H1 (cell line): Measurements from ENCODE around the gene MPV17L. TPM values are rescaled to one million over a fixed set of nuclear protein-coding genes. Genes with fewer than 3 reads are reported as not detected.
A peak's percentile ranks its signal among the peaks of the same experiment; 100 is the strongest.

ENCODE experiments used
- CTCF ChIA-PET: fragments of 300-600 bp; sonication (Branson Sonifier 250); formaldehyde crosslinking; loops from one replicate; lab custom pipeline; 2021; ENCODE audit not compliant: partially characterized antibody; lab: Charles Lee
- POLR2A ChIA-PET: fragments of 300-600 bp; sonication (Branson Sonifier 250); formaldehyde crosslinking; loops from one replicate; lab custom pipeline; 2021; ENCODE audit warnings: inconsistent platforms; ENCODE audit not compliant: partially characterized antibody; lab: Charles Lee
- DNase-seq, 2 experiments: peaks; one replicate each; pipeline versions ENCODE4 v3.0.0 to v3.0.0-alpha.2; 2010 to 2022; ENCODE audit warnings: low spot score in 2 of 2, low read depth in 1 of 2, mixed read lengths in 1 of 2
- FAIRE-seq: peaks from 2 replicates; lab custom pipeline; 2011; peaks lifted over from hg19 to GRCh38; lab: Jason Lieb, UNC
- H2AFZ ChIP-seq: 2 replicates; pipeline ENCODE4 v1.8.1; 2012; ENCODE audit warnings: low read length, inconsistent platforms
- H2AK5ac ChIP-seq: 2 replicates; pipeline ENCODE4 v1.6.1; 2013; ENCODE audit warnings: low read depth, low read length
- H2BK120ac ChIP-seq: replicated peaks from 2 replicates; pipeline ENCODE3; 2013; ENCODE audit warnings: low read depth, low read length, inconsistent platforms
- H2BK12ac ChIP-seq: 2 replicates; pipeline ENCODE4 v1.6.1; 2013; ENCODE audit warnings: low read depth, low read length
- H2BK15ac ChIP-seq: 2 replicates; pipeline ENCODE4 v1.6.1; 2013; ENCODE audit warnings: low read length
- H2BK20ac ChIP-seq: 2 replicates; pipeline ENCODE4 v1.6.1; 2013; ENCODE audit warnings: low read length
- H2BK5ac ChIP-seq: 2 replicates; pipeline ENCODE4 v1.6.1; 2013; ENCODE audit warnings: low read depth, low read length
- H3K14ac ChIP-seq: 2 replicates; pipeline ENCODE4 v1.6.1; 2013; ENCODE audit warnings: inconsistent platforms; ENCODE audit not compliant: insufficient read length
- H3K18ac ChIP-seq: 2 replicates; pipeline ENCODE4 v1.6.1; 2013; ENCODE audit warnings: low read length; ENCODE audit errors: extremely low read depth
- H3K23ac ChIP-seq: 2 replicates; pipeline ENCODE4 v1.6.1; 2013; ENCODE audit warnings: inconsistent platforms; ENCODE audit not compliant: insufficient read length
- H3K23me2 ChIP-seq: 2 replicates; pipeline ENCODE4 v1.6.1; 2013; ENCODE audit warnings: low read depth, low read length
- H3K27ac ChIP-seq: 2 replicates; pipeline ENCODE4 v1.6.1; 2011; ENCODE audit warnings: low read depth, low read length, inconsistent platforms
- H3K27me3 ChIP-seq, 4 experiments: replicated peaks in 1 of 4; 1 replicate in 1 of 4; 2 replicates in 3 of 4; pipeline versions ENCODE4 v1.6.1 to v1.8.1; 2011 to 2013; ENCODE audit warnings: low read length in 3 of 4, mild to moderate bottlenecking in 3 of 4, inconsistent platforms in 2 of 4, mixed read lengths in 2 of 4, moderate library complexity in 1 of 4; ENCODE audit not compliant: control insufficient read depth in 3 of 4, insufficient read depth in 3 of 4; ENCODE audit errors: extremely low read depth in 1 of 4
- H3K36me3 ChIP-seq, 4 experiments: 2 replicates each; pipeline versions ENCODE4 v1.6.1 to v1.8.1; 2011 to 2013; ENCODE audit warnings: mild to moderate bottlenecking in 4 of 4, low read length in 3 of 4, moderate library complexity in 2 of 4, control low read depth in 1 of 4, inconsistent platforms in 1 of 4; ENCODE audit not compliant: insufficient read depth in 4 of 4, control insufficient read depth in 2 of 4
- H3K4ac ChIP-seq: replicated peaks from 2 replicates; pipeline ENCODE3; 2013; ENCODE audit warnings: low read length, low read depth, mixed read lengths, inconsistent platforms; ENCODE audit not compliant: insufficient read length
- H3K4me1 ChIP-seq, 4 experiments: replicated peaks in 1 of 4; 1 replicate in 1 of 4; 2 replicates in 3 of 4; pipeline versions ENCODE4 v1.6.1 to v1.8.1; 2011 to 2013; ENCODE audit warnings: low read length in 3 of 4, inconsistent platforms in 2 of 4, mixed read lengths in 1 of 4; ENCODE audit not compliant: insufficient read depth in 4 of 4, control insufficient read depth in 3 of 4
- H3K4me2 ChIP-seq, 2 experiments: 2 replicates each; pipeline versions ENCODE4 v1.6.1 to v1.8.1; 2011 to 2013; ENCODE audit warnings: low read depth in 2 of 2, low read length in 2 of 2, control low read depth in 1 of 2, inconsistent platforms in 1 of 2, mild to moderate bottlenecking in 1 of 2; ENCODE audit not compliant: insufficient read depth in 1 of 2
- H3K4me3 ChIP-seq, 4 experiments: fragments of 200-600, 300-600 bp in 1 of 4; sonication (generic), shearing (Covaris generic), sonication (Bioruptor Twin) in 1 of 4; 2 replicates each; pipeline versions ENCODE4 v1.5.1 to v1.8.1; 2011 to 2016; ENCODE audit warnings: low read length in 4 of 4, low read depth in 3 of 4, control low read depth in 2 of 4, inconsistent platforms in 2 of 4, mild to moderate bottlenecking in 2 of 4, mixed read lengths in 1 of 4, moderate library complexity in 1 of 4; ENCODE audit not compliant: insufficient read depth in 2 of 4; ENCODE audit errors: extremely low read depth in 1 of 4
- H3K56ac ChIP-seq: replicated peaks from 2 replicates; pipeline ENCODE3; 2013; ENCODE audit warnings: low read depth, mild to moderate bottlenecking, mixed read lengths, low read length, inconsistent platforms; ENCODE audit not compliant: insufficient read length
- H3K79me1 ChIP-seq: 2 replicates; pipeline ENCODE4 v1.6.1; 2013; ENCODE audit warnings: low read depth, low read length, control low read depth
- H3K79me2 ChIP-seq, 2 experiments: 2 replicates each; pipeline versions ENCODE4 v1.6.1 to v1.8.1; 2012 to 2013; ENCODE audit warnings: low read length in 2 of 2, mild to moderate bottlenecking in 2 of 2, inconsistent platforms in 1 of 2; ENCODE audit not compliant: insufficient read depth in 2 of 2, control insufficient read depth in 1 of 2
- H3K9ac ChIP-seq, 4 experiments: replicated peaks in 1 of 4; 1 replicate in 1 of 4; 2 replicates in 3 of 4; pipeline versions ENCODE4 v1.6.1 to v1.8.1; 2011 to 2013; ENCODE audit warnings: low read depth in 3 of 4, low read length in 3 of 4, control low read depth in 2 of 4, mild to moderate bottlenecking in 2 of 4, moderate library complexity in 2 of 4, inconsistent platforms in 1 of 4; ENCODE audit errors: extremely low read depth in 1 of 4
- H3K9me3 ChIP-seq, 2 experiments: 2 replicates each; pipeline versions ENCODE4 v1.6.1 to v1.8.1; 2012 to 2013; ENCODE audit warnings: mild to moderate bottlenecking in 2 of 2, moderate library complexity in 2 of 2, control low read depth in 1 of 2, inconsistent platforms in 1 of 2, low read depth in 1 of 2, low read length in 1 of 2, mixed read lengths in 1 of 2; ENCODE audit not compliant: insufficient read depth in 2 of 2
- H4K20me1 ChIP-seq, 2 experiments: replicated peaks in 1 of 2; 2 replicates each; pipeline versions ENCODE3 to v1.8.1; 2011 to 2013; ENCODE audit warnings: inconsistent platforms in 2 of 2, low read length in 2 of 2, mild to moderate bottlenecking in 1 of 2; ENCODE audit not compliant: insufficient read depth in 2 of 2, control insufficient read depth in 1 of 2
- H4K5ac ChIP-seq: 2 replicates; pipeline ENCODE4 v1.6.1; 2013; ENCODE audit warnings: low read length, low read depth, mixed read lengths, inconsistent platforms; ENCODE audit not compliant: insufficient read length
- H4K8ac ChIP-seq: 2 replicates; pipeline ENCODE4 v1.8.0; 2013; ENCODE audit warnings: mild to moderate bottlenecking, moderate library complexity, low read length, inconsistent platforms; ENCODE audit not compliant: insufficient read depth; ENCODE audit errors: extremely low read depth
- H4K91ac ChIP-seq: replicated peaks from 2 replicates; pipeline ENCODE3; 2013; ENCODE audit warnings: low read length, mixed read lengths, inconsistent platforms; ENCODE audit not compliant: insufficient read length
- ASH2L ChIP-seq: fragments of 200-600, 300-600 bp; sonication (generic); IDR thresholded peaks from one replicate; pipeline ENCODE4 v1.7.1; 2017; ENCODE audit warnings: low read length
- EZH2 ChIP-seq: fragments of 200-600 bp; sonication (generic); IDR thresholded peaks from 2 replicates; pipeline ENCODE4 v1.7.1; 2012; ENCODE audit warnings: low read depth, mild to moderate bottlenecking, moderate library complexity, low read length, inconsistent platforms; ENCODE audit not compliant: severe bottlenecking
- RAD21 ChIP-seq, 2 experiments: IDR thresholded peaks in 1 of 2; conservative IDR thresholded peaks in 1 of 2; 2 replicates each; pipeline ENCODE4 v1.6.1; 2011; ENCODE audit warnings: low read depth in 2 of 2, low read length in 2 of 2, improper control_type of control experiment in 1 of 2, inconsistent platforms in 1 of 2, mild to moderate bottlenecking in 1 of 2, moderate library complexity in 1 of 2
- SIN3A ChIP-seq, 2 experiments: IDR thresholded peaks in 1 of 2; conservative IDR thresholded peaks in 1 of 2; 2 replicates each; pipeline ENCODE4 v1.6.1; 2011 to 2012; ENCODE audit warnings: low read length in 2 of 2, improper control_type of control experiment in 1 of 2, low read depth in 1 of 2, mild to moderate bottlenecking in 1 of 2
- TBP ChIP-seq: IDR thresholded peaks from 2 replicates; pipeline ENCODE4 v1.6.1; 2011; ENCODE audit warnings: low read depth, low read length, improper control_type of control experiment
- WGBS, 2 experiments: shearing (Covaris generic) in 1 of 2; methylation state at CpG; one replicate each; pipeline versions ENCODE4 v1.1.6 to v1.1.7; 2013 to 2015; ENCODE audit warnings: low lambda C conversion rate in 2 of 2, mixed read lengths in 2 of 2, inconsistent platforms in 1 of 2, low coverage in 1 of 2, missing lambda C conversion rate in 1 of 2; ENCODE audit not compliant: insufficient replicate concordance in 2 of 2, insufficient coverage in 1 of 2, insufficient read length in 1 of 2; ENCODE audit errors: extremely low coverage in 1 of 2, missing lambda C conversion rate in 1 of 2; 5-methylcytosine and 5-hydroxymethylcytosine counted together
- polyA plus RNA-seq, 7 experiments: library from polyadenylated mRNA; depleted of rRNA in 3 of 7; stranded (reverse) in 5 of 7; unstranded in 2 of 7; fragments of >200 nt in 5 of 7; fragments of 200-250 nt in 2 of 7; gene quantifications; 1 replicate in 5 of 7; 2 replicates in 1 of 7; 4 replicates in 1 of 7; pipeline versions ENCODE4 v1.2.1 to v1.2.3, GENCODE V29; 2011 to 2013; ENCODE audit warnings: missing spikeins in 2 of 7, mixed read lengths in 2 of 7
- total RNA-seq: library from RNA; stranded (reverse); fragmentation: NEBNext Ultra II Directional; extraction: Animal tissue kit (Norgen Biotek cat#: 25700); gene quantifications from 2 replicates; pipeline ENCODE4 v1.2.1, GENCODE V29; 2021

Gene MPV17L
- total and polyA plus RNA-seq, 2 of the 8 experiments (the other 6 are each of a cell fraction or from before 2014, with no cell fraction given): 6.7 to 8.2 TPM

DNA sequence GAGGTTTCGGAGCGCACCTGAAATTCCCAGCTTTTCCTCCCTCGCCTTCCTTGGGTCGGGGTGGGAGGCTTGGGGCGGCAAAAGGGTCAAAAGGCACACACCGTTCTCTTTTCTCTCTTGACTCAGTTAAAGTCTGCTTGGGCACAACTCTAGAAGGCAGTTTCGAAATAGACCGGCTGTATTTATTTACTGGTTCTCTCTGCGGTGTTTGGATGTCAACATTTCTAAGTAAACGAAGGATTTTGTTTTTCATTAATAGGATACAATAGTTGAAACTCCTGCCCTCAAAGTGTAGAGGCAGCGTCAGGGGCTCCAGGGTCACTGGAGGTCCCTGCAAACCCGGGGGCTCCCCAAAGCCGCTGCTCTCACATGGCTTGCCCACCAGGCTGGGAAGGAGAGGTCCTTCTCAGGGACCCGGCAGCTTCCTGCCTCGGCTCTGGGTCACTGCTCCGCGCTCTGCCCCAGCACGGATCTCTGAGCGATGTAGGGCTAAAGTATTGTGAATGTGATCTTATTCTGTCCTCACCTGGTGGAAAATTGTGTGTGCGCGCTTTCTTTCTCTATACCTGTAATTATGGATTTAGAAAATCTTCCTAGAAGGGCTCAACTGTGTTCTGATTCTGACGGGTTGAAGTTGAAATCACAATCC is 39.8 kb downstream of the MPV17L start:
- H3K23me2 ChIP-seq: peaks cover 11% of the 10 kb centered on the region; the same call in 1 of the 2 replicates
- no peak overlapping the region for H3K23ac ChIP-seq
- H3K56ac ChIP-seq: no peak overlapping the region
- no peak overlapping the region for H2BK120ac ChIP-seq
- peak overlapping the region in 2 of 4 experiments; percentile 26 to 48; a peak in 3 of 7 replicates for H3K9ac ChIP-seq
- WGBS, 2 experiments: 15% methylated on average over 18 of the region's 22 CpGs; no CpG with 5 or more reads in 1 of the 2 experiments
- no peak overlapping the region for H3K27ac ChIP-seq
- H3K4me1 ChIP-seq: 0 out of 7 replicates have a peak, but pooled peaks cover 0 to 3% (median 0%) of the 10 kb centered on the region in 4 experiments
- DNase-seq (peak in 1 of 2 experiments; percentile 53), FAIRE-seq (no peak)
- no peak overlapping the region for H2BK15ac ChIP-seq
- no peaks in the 10 kb centered on the region for H3K79me1 ChIP-seq
- H4K8ac ChIP-seq: no peak overlapping the region
- peak overlapping the region; percentile 70 to 91 (median 88) for H3K4me3 ChIP-seq
- H2AFZ ChIP-seq: 0 out of 2 replicates have a peak overlapping the region, but pooled peaks have one; percentile 34
- H4K91ac ChIP-seq: no peak overlapping the region
- H3K18ac ChIP-seq: no peak overlapping the region; the same call in 1 of the 2 replicates
- no peak overlapping the region for H3K4ac ChIP-seq
- H2BK5ac ChIP-seq: no peak overlapping the region
- H3K27me3 ChIP-seq: peaks cover 0 to 9% (median 4%) of the 10 kb centered on the region in 4 experiments; a peak in 2 of 7 replicates
- H3K9me3 ChIP-seq: no peaks in the 10 kb centered on the region
- no peak overlapping the region for H2AK5ac ChIP-seq
- TF ChIP-seq ASH2L: no peak
- peak in 1 of 2 experiments; percentile 7; a peak in 1 of 4 replicates for TF ChIP-seq SIN3A (conservative IDR thresholded peaks at IDR 0.05 in 1 of 2, IDR thresholded peaks at IDR 0.05 in 1 of 2; ENCODE audit: low read depth in 1 of 2, low read length in 2 of 2)
- 0 out of 2 replicates have a peak, but pooled peaks have one; percentile 4 for TF ChIP-seq TBP
- 0 out of 4 replicates have a peak, but pooled peaks of 1 of the 2 experiments have one; percentile 3 for TF ChIP-seq RAD21 (IDR thresholded peaks at IDR 0.05 in 1 of 2, conservative IDR thresholded peaks at IDR 0.05 in 1 of 2; ENCODE audit: low read depth in 2 of 2, low read length in 2 of 2)
- TF ChIP-seq EZH2: peak; percentile 39
- H2BK20ac ChIP-seq: no peak overlapping the region
- H3K36me3 ChIP-seq: no peaks in the 10 kb centered on the region
- H3K14ac ChIP-seq: no peak overlapping the region
- H3K4me2 ChIP-seq: peak overlapping the region; percentile 88 to 96
- ChIA-PET POLR2A (no interaction called here), CTCF (interaction anchor here (1.1 kb wide), 1 partner anchor 9 kb away, joined by 4 read pairs; no protein-coding TSS in a partner anchor)
- no peak overlapping the region for H2BK12ac ChIP-seq
- H4K5ac ChIP-seq: no peak overlapping the region
- peaks cover 0 to 6% of the 10 kb centered on the region in 2 experiments; a peak in 1 of 4 replicates for H3K79me2 ChIP-seq
- peaks cover 1 to 2% of the 10 kb centered on the region in 2 experiments for H4K20me1 ChIP-seq
